IMR-90 (cell line): ENCODE measurements around the gene LPGAT1. TPM values are rescaled to one million over a fixed set of nuclear protein-coding genes. Genes with fewer than 3 reads are reported as not detected.

Source experiments
- ATAC-seq: fragments of 200-7000 bp; cut with Tn5 transposase; 2 replicates; pipeline ENCODE4 v1.9.1; 2020; ENCODE audit warnings: low read depth, mild to moderate bottlenecking, moderate library complexity
- BruUV-seq: library from RNA; stranded (reverse); fragments of 400-500 nt; replicated peaks from 2 replicates; lab custom pipeline; 2021; lab: Mats Ljungman, UMichigan
- CTCF ChIA-PET: fragments of 300-600 bp; formaldehyde crosslinking; extraction: SDS; loops from one replicate; lab custom pipeline; 2021; ENCODE audit warnings: antibody characterized with exemption; lab: Yijun Ruan, JAX
- POLR2A ChIA-PET: fragments of 300-600 bp; sonication (Branson Sonifier 250); formaldehyde crosslinking; loops from one replicate; lab custom pipeline; 2022; ENCODE audit warnings: antibody characterized with exemption; ENCODE audit not compliant: unreplicated experiment; lab: Charles Lee
- DNase-seq: peaks from one replicate; pipeline ENCODE4 v3.0.0; 2013
- H2AFZ ChIP-seq: replicated peaks from 2 replicates; pipeline ENCODE3; 2013; ENCODE audit warnings: low read length, mild to moderate bottlenecking; ENCODE audit not compliant: poor library complexity
- H2AK5ac ChIP-seq: 2 replicates; pipeline ENCODE4 v1.6.1; 2013; ENCODE audit warnings: low read depth, low read length, inconsistent platforms
- H2AK9ac ChIP-seq: replicated peaks from 2 replicates; pipeline ENCODE3; 2013; ENCODE audit warnings: mild to moderate bottlenecking, low read depth, low read length, moderate library complexity; ENCODE audit not compliant: poor library complexity
- H2BK120ac ChIP-seq: 2 replicates; pipeline ENCODE4 v1.6.1; 2013; ENCODE audit warnings: low read depth, low read length, inconsistent platforms
- H2BK15ac ChIP-seq: 3 replicates; pipeline ENCODE4 v1.6.1; 2013; ENCODE audit warnings: low read depth, low read length, inconsistent platforms
- H2BK20ac ChIP-seq: 2 replicates; pipeline ENCODE4 v1.6.1; 2013; ENCODE audit warnings: low read depth, mild to moderate bottlenecking, inconsistent platforms, low read length, moderate library complexity
- H2BK5ac ChIP-seq: 2 replicates; pipeline ENCODE4 v1.6.1; 2013; ENCODE audit warnings: mild to moderate bottlenecking, low read depth, low read length, inconsistent platforms; ENCODE audit not compliant: poor library complexity, severe bottlenecking
- H3K14ac ChIP-seq: replicated peaks from 2 replicates; pipeline ENCODE4 v1.6.1; 2013; ENCODE audit warnings: low read depth, low read length, inconsistent platforms
- H3K18ac ChIP-seq: 2 replicates; pipeline ENCODE4 v1.6.1; 2013; ENCODE audit warnings: low read depth, low read length, control low read depth
- H3K23ac ChIP-seq: 2 replicates; pipeline ENCODE4 v1.6.1; 2013; ENCODE audit warnings: low read depth, low read length, inconsistent platforms
- H3K27ac ChIP-seq: 2 replicates; pipeline ENCODE4 v1.5.1; 2013; ENCODE audit warnings: mild to moderate bottlenecking, control low read depth, low read length; ENCODE audit not compliant: insufficient read depth
- H3K27me3 ChIP-seq: 2 replicates; pipeline ENCODE4 v1.6.1; 2013; ENCODE audit warnings: low read length; ENCODE audit not compliant: control insufficient read depth, insufficient read depth
- H3K36me3 ChIP-seq: 2 replicates; pipeline ENCODE4 v1.6.1; 2013; ENCODE audit warnings: low read length, mixed read lengths; ENCODE audit not compliant: control insufficient read depth, insufficient read depth
- H3K4ac ChIP-seq: 2 replicates; pipeline ENCODE4 v1.6.1; 2013; ENCODE audit warnings: low read depth, low read length, inconsistent platforms
- H3K4me1 ChIP-seq: 2 replicates; pipeline ENCODE4 v1.6.1; 2013; ENCODE audit warnings: low read length, mixed read lengths; ENCODE audit not compliant: control insufficient read depth, insufficient read depth
- H3K4me2 ChIP-seq: 2 replicates; pipeline ENCODE4 v1.6.1; 2013; ENCODE audit warnings: low read depth, mild to moderate bottlenecking, control low read depth, low read length, moderate library complexity
- H3K4me3 ChIP-seq: 2 replicates; pipeline ENCODE4 v1.5.1; 2013; ENCODE audit warnings: low read depth, mild to moderate bottlenecking, control low read depth, low read length, moderate library complexity; ENCODE audit not compliant: insufficient read depth
- H3K56ac ChIP-seq: 2 replicates; pipeline ENCODE4 v1.6.1; 2013; ENCODE audit warnings: low read length, inconsistent platforms; ENCODE audit not compliant: insufficient read depth; ENCODE audit errors: extremely low read depth
- H3K79me1 ChIP-seq, 2 experiments: 2 replicates each; pipeline ENCODE4 v1.6.1; 2013; ENCODE audit warnings: low read length in 2 of 2, inconsistent platforms in 1 of 2, low read depth in 1 of 2
- H3K9ac ChIP-seq: 2 replicates; pipeline ENCODE4 v1.6.1; 2013; ENCODE audit warnings: low read depth, low read length, control low read depth
- H3K9me1 ChIP-seq: 2 replicates; pipeline ENCODE4 v1.6.1; 2013; ENCODE audit warnings: low read length, inconsistent platforms; ENCODE audit not compliant: insufficient read depth
- H3K9me3 ChIP-seq: 2 replicates; pipeline ENCODE4 v1.6.1; 2013; ENCODE audit warnings: low read length; ENCODE audit not compliant: control insufficient read depth, insufficient read depth
- H4K20me1 ChIP-seq: 2 replicates; pipeline ENCODE4 v1.6.1; 2013; ENCODE audit warnings: low read length, inconsistent platforms; ENCODE audit not compliant: insufficient read depth
- H4K5ac ChIP-seq: 2 replicates; pipeline ENCODE4 v1.6.1; 2013; ENCODE audit warnings: mild to moderate bottlenecking, low read depth, low read length, control low read depth
- H4K8ac ChIP-seq, 2 experiments: 2 replicates each; pipeline ENCODE4 v1.6.1; 2013; ENCODE audit warnings: low read depth in 2 of 2, low read length in 2 of 2, control low read depth in 1 of 2, inconsistent platforms in 1 of 2
- H4K91ac ChIP-seq: 2 replicates; pipeline ENCODE4 v1.6.1; 2013; ENCODE audit warnings: low read depth, low read length, inconsistent platforms; ENCODE audit not compliant: insufficient read depth
- BHLHE40 ChIP-seq: fragments of 150-350 bp; IDR thresholded peaks from 2 replicates; pipeline ENCODE4 v1.6.1; 2016; ENCODE audit warnings: mild to moderate bottlenecking, low read depth, low read length
- CHD1 ChIP-seq: IDR thresholded peaks from 2 replicates; pipeline ENCODE4 v1.6.1; 2012; ENCODE audit warnings: low read depth, low read length, improper control_type of control experiment
- ELK1 ChIP-seq: fragments of 150-350 bp; IDR thresholded peaks from 2 replicates; pipeline ENCODE4 v1.6.1; 2016; ENCODE audit warnings: low read depth, mild to moderate bottlenecking, low read length, moderate library complexity, borderline replicate concordance
- MAFK ChIP-seq: IDR thresholded peaks from 2 replicates; pipeline ENCODE4 v1.6.1; 2012; ENCODE audit warnings: low read depth, low read length, improper control_type of control experiment
- POLR2A ChIP-seq: IDR thresholded peaks from 2 replicates; pipeline ENCODE4 v1.6.1; 2012; ENCODE audit warnings: mild to moderate bottlenecking, low read depth, low read length
- RFX5 ChIP-seq: IDR thresholded peaks from 2 replicates; pipeline ENCODE4 v1.8.0; 2012; ENCODE audit warnings: low read depth, mild to moderate bottlenecking, low read length, moderate library complexity
- SMC3 ChIP-seq: fragments of 150-350 bp; IDR thresholded peaks from 2 replicates; pipeline ENCODE4 v1.6.1; 2016; ENCODE audit warnings: low read depth, mild to moderate bottlenecking, antibody characterized with exemption, low read length, moderate library complexity
- USF2 ChIP-seq: fragments of 150-350 bp; IDR thresholded peaks from 2 replicates; pipeline ENCODE4 v1.6.1; 2017; ENCODE audit warnings: mild to moderate bottlenecking, antibody characterized with exemption, low read length, low read depth
- WGBS, 2 experiments: methylation state at CpG; one replicate each; pipeline versions ENCODE4 v1.1.5 to v1.1.7; 2013; ENCODE audit warnings: missing lambda C conversion rate in 2 of 2; ENCODE audit not compliant: insufficient read length in 1 of 2; ENCODE audit errors: extremely low coverage in 2 of 2; 5-methylcytosine and 5-hydroxymethylcytosine counted together
- dilution Hi-C: fragments of 300-500 bp; cut with HindIII; formaldehyde crosslinking; loops from one replicate; pipeline ENCODE4 v1.14.3; 2018; ENCODE audit warnings: low sequenced_read_pairs; ENCODE audit not compliant: unreplicated experiment
- in situ Hi-C: fragments of 300-500 bp; cut with MboI; formaldehyde crosslinking; loops from 3 replicates; pipeline ENCODE4 v1.14.3; 2019; ENCODE audit warnings: low sequenced_read_pairs, inconsistent platforms, mixed read lengths
- intact Hi-C: fragments of 100-400 bp; cut with micrococcal nuclease; formaldehyde crosslinking; loops from 2 replicates; pipeline ENCODE4 v1.10.0; 2022
- polyA plus RNA-seq, 3 experiments: library from polyadenylated mRNA; depleted of rRNA; stranded (reverse); fragments of >200 nt; gene quantifications; 2 replicates each; pipeline ENCODE4 v1.2.3, GENCODE V29; 2012; ENCODE audit warnings: low replicate concordance in 1 of 3
- total RNA-seq: library from RNA; depleted of rRNA; stranded (reverse); fragments of >200 nt; gene quantifications from 2 replicates; pipeline ENCODE4 v1.2.3, GENCODE V29; 2012

The LPGAT1 gene
- total and polyA plus RNA-seq, 2 of the 4 experiments (the other 2 are of a cell fraction), result 6.7 to 13.6 TPM

GRCh38 chr1:211701733-211702132, 128.8 kb downstream of the LPGAT1 start:
- DNase-seq (no peak), ATAC-seq (no peak)
- in situ Hi-C loops (no loop called here), dilution Hi-C loops (no loop called here), intact Hi-C loops (no loop called here)
- BruUV-seq, result no TSS peak
- no peaks in the 10 kb centered on the region for H3K36me3 ChIP-seq
- H4K20me1 ChIP-seq, result no peaks in the 10 kb centered on the region
- no peak overlapping the region for H2AK9ac ChIP-seq
- no peaks in the 10 kb centered on the region for H3K79me1 ChIP-seq
- peaks cover 3% of the 10 kb centered on the region; the same call in 1 of the 2 replicates for H3K4me1 ChIP-seq
- no peak overlapping the region for H2BK5ac ChIP-seq
- CTCF ChIA-PET, result no interaction called here
- no peak overlapping the region for H3K4me3 ChIP-seq
- H4K8ac ChIP-seq, result no peak overlapping the region
- no peak overlapping the region for H3K4ac ChIP-seq
- POLR2A ChIA-PET, result no interaction called here
- TF ChIP-seq CHD1, result no peak
- no peak for TF ChIP-seq SMC3
- TF ChIP-seq RFX5, result no peak
- TF ChIP-seq MAFK, result no peak
- TF ChIP-seq USF2, result no peak
- no peak for TF ChIP-seq BHLHE40
- no peak for TF ChIP-seq ELK1
- no peak for TF ChIP-seq POLR2A
- no peak overlapping the region for H3K27ac ChIP-seq
- H4K91ac ChIP-seq, result no peak overlapping the region
- no peak overlapping the region for H2BK120ac ChIP-seq
- H3K9me1 ChIP-seq, result no peaks in the 10 kb centered on the region
- H4K5ac ChIP-seq, result no peak overlapping the region
- no CpG with 5 or more reads among the region's 6 CpGs for WGBS, 2 experiments
- H3K56ac ChIP-seq, result no peak overlapping the region
- no peaks in the 10 kb centered on the region for H3K9me3 ChIP-seq
- H3K14ac ChIP-seq, result no peak overlapping the region
- H3K27me3 ChIP-seq, result peaks cover 18% of the 10 kb centered on the region
- H3K4me2 ChIP-seq, result no peak overlapping the region
- H3K23ac ChIP-seq, result no peak overlapping the region
- no peak overlapping the region for H3K18ac ChIP-seq
- no peak overlapping the region for H2BK20ac ChIP-seq
- H3K9ac ChIP-seq, result no peak overlapping the region
- H2AFZ ChIP-seq, result no peak overlapping the region
- H2AK5ac ChIP-seq, result no peak overlapping the region
- H2BK15ac ChIP-seq, result no peak overlapping the region
